Right lobe of liver (tissue), 6 donors: ENCODE results near the gene TNS1. TPM values are rescaled to one million over a fixed set of nuclear protein-coding genes. Genes with fewer than 3 reads are reported as not detected.

Experiments used
- ATAC-seq, 4 donors: fragments of 200-7000 bp; cut with Tn5 transposase; one replicate each; pipeline ENCODE4 v1.9.1; 2020; ENCODE audit warnings: mild to moderate bottlenecking in 4 of 4, moderate library complexity in 4 of 4
- DNase-seq, 3 donors: peaks; one replicate each; pipeline ENCODE4 v3.0.0-alpha.2; 2020
- H3K27ac ChIP-seq, 3 donors: fragments of 200-600 bp; one replicate each; pipeline ENCODE4 v1.8.0; 2022
- H3K27me3 ChIP-seq, 2 donors: fragments of 200-600 bp; one replicate each; pipeline ENCODE4 v1.8.0; 2022
- H3K36me3 ChIP-seq, 4 donors: fragments of 200-600 bp; sonication (generic) in 1 of 4; one replicate each; pipeline versions ENCODE4 v1.5.1 to v1.8.0; 2017 to 2022; ENCODE audit warnings: control low read depth in 1 of 4
- H3K4me1 ChIP-seq, 4 donors: fragments of 200-600 bp; sonication (generic) in 1 of 4; one replicate each; pipeline versions ENCODE4 v1.5.1 to v1.8.0; 2017 to 2022; ENCODE audit warnings: control low read depth in 1 of 4
- H3K4me3 ChIP-seq, 3 donors: fragments of 200-600 bp; one replicate each; pipeline ENCODE4 v1.8.0; 2022
- H3K9me3 ChIP-seq, 4 donors: fragments of 200-600 bp; sonication (generic) in 1 of 4; one replicate each; pipeline versions ENCODE4 v1.5.1 to v1.8.0; 2017 to 2022; ENCODE audit warnings: control low read depth in 1 of 4
- POLR2A ChIP-seq: fragments of 450-650 bp; IDR thresholded peaks from one replicate; pipeline ENCODE4 v1.6.1; 2017; ENCODE audit warnings: antibody characterized with exemption, mild to moderate bottlenecking
- WGBS: methylation state at CpG from one replicate; pipeline ENCODE4 v1.1.6; 2018; ENCODE audit warnings: low coverage, low lambda C conversion rate; ENCODE audit not compliant: insufficient coverage; ENCODE audit errors: missing lambda C conversion rate; 5-methylcytosine and 5-hydroxymethylcytosine counted together
- intact Hi-C, 2 donors: fragments of 100-400 bp; cut with DNase I; formaldehyde crosslinking; loops; one replicate each; pipeline versions ENCODE4 v1.11.2 to v1.14.1; 2022
- total RNA-seq, 6 experiments: library from RNA; depleted of rRNA in 2 of 6; stranded (reverse); fragments of >200 nt in 2 of 6; fragmentation: NEBNext Ultra II Directional in 3 of 6; extraction: Animal tissue kit (Norgen Biotek cat#: 25700) in 3 of 6; gene quantifications; one replicate each; pipeline versions ENCODE4 v1.1.0 to v1.2.4, GENCODE V29; 2016 to 2023
- TF ChIP-seq, protein P1 (sequence below), 4 donors: fragments of 200-600 bp in 3 of 4; fragments of 450-650 bp in 1 of 4; IDR thresholded peaks; one replicate each; pipeline versions ENCODE4 v1.5.1 to v1.8.0; 2016 to 2022; ENCODE audit warnings: antibody characterized with exemption in 4 of 4, mild to moderate bottlenecking in 2 of 4
- donor health status: DM: no; HTN: yes; CAD: no.
- donor health status: DM: no; HTN: no; CAD: no.
- donor health status: DM: no; HTN: no; CAD: no.
- donor health status: DM: no; HTN: yes; CAD: no.
- donor health status: DM: no; HTN: yes; CAD: no.

TNS1 gene
- total RNA-seq, 6 experiments from 2014 or later = 68.4 to 209 (median 99.2) TPM

DNA sequence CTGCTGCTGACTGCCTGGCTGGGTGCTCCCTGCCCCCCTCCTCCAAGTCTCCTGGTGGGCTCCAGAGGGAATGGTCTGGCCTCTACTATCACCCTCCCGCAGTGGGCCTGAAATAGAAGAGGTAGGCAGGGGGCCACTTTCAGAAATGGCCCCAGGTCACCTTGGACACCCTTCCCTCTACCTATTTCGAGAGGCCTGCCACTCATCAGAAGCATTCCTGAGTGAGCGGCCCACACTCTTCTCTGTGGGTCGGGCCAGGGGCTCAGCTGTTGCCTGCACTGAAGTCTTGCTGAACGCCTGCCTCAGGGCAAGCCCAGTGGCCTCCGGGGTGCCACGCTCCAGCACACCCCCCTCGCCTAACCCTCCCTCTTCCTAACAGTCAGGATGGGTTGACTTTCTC, 124.9 kb downstream of the TNS1 start:
- no peaks in the 10 kb centered on the region for H3K9me3 ChIP-seq
- DNase-seq = no peak
- TF ChIP-seq, protein P1, sequence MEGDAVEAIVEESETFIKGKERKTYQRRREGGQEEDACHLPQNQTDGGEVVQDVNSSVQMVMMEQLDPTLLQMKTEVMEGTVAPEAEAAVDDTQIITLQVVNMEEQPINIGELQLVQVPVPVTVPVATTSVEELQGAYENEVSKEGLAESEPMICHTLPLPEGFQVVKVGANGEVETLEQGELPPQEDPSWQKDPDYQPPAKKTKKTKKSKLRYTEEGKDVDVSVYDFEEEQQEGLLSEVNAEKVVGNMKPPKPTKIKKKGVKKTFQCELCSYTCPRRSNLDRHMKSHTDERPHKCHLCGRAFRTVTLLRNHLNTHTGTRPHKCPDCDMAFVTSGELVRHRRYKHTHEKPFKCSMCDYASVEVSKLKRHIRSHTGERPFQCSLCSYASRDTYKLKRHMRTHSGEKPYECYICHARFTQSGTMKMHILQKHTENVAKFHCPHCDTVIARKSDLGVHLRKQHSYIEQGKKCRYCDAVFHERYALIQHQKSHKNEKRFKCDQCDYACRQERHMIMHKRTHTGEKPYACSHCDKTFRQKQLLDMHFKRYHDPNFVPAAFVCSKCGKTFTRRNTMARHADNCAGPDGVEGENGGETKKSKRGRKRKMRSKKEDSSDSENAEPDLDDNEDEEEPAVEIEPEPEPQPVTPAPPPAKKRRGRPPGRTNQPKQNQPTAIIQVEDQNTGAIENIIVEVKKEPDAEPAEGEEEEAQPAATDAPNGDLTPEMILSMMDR (IDR thresholded peaks at IDR 0.05) = no peak
- no peak for TF ChIP-seq POLR2A
- intact Hi-C loops = loop anchor here in 1 of 2 donors (10.0 kb wide), 1 partner anchor 73 kb away; no protein-coding TSS in a partner anchor
- ATAC-seq = peak in 2 of 4 donors; percentile 11 to 12
- no peak overlapping the region for H3K4me3 ChIP-seq
- H3K4me1 ChIP-seq = no peaks in the 10 kb centered on the region
- H3K27ac ChIP-seq = no peak overlapping the region
- peaks cover 18 to 87% (median 54%) of the 10 kb centered on the region in 4 donors for H3K36me3 ChIP-seq
- WGBS = 100% methylated on average over 1 of the region's 8 CpGs
- H3K27me3 ChIP-seq = no peaks in the 10 kb centered on the region

- no peak for TF ChIP-seq POLR2A
- TF ChIP-seq, protein P1 (IDR thresholded peaks at IDR 0.05) = no peak
- no CpG with 5 or more reads among the region's 4 CpGs for WGBS
- no peak overlapping the region for H3K27ac ChIP-seq
- no peak for ATAC-seq
- H3K4me1 ChIP-seq = no peaks in the 10 kb centered on the region
- no peaks in the 10 kb centered on the region for H3K9me3 ChIP-seq
- intact Hi-C loops = loop anchor here in 1 of 2 donors (10.0 kb wide), 1 partner anchor 71 kb away; no protein-coding TSS in a partner anchor
- no peak overlapping the region for H3K4me3 ChIP-seq
- DNase-seq = no peak
- no peaks in the 10 kb centered on the region for H3K27me3 ChIP-seq
- H3K36me3 ChIP-seq = peaks cover 15 to 86% (median 44%) of the 10 kb centered on the region in 4 donors
Measured at GRCh38 chr2:217876253-217876570, 126.6 kb downstream of the TNS1 start.

GRCh38 chr2:217875556-217876252, 127.1 kb downstream of the TNS1 start:
- H3K9me3 ChIP-seq = no peaks in the 10 kb centered on the region
- no peak overlapping the region for H3K4me3 ChIP-seq
- no CpG with 5 or more reads among the region's 4 CpGs for WGBS
- no peak for TF ChIP-seq POLR2A
- TF ChIP-seq, protein P1 (IDR thresholded peaks at IDR 0.05) = no peak
- ATAC-seq = no peak
- intact Hi-C loops = loop anchor here in 1 of 2 donors (10.0 kb wide), 1 partner anchor 71 kb away; no protein-coding TSS in a partner anchor
- no peak for DNase-seq
- H3K27ac ChIP-seq = no peak overlapping the region
- H3K4me1 ChIP-seq = no peaks in the 10 kb centered on the region
- peaks cover 10 to 86% (median 42%) of the 10 kb centered on the region in 4 donors for H3K36me3 ChIP-seq
- no peaks in the 10 kb centered on the region for H3K27me3 ChIP-seq

DNA sequence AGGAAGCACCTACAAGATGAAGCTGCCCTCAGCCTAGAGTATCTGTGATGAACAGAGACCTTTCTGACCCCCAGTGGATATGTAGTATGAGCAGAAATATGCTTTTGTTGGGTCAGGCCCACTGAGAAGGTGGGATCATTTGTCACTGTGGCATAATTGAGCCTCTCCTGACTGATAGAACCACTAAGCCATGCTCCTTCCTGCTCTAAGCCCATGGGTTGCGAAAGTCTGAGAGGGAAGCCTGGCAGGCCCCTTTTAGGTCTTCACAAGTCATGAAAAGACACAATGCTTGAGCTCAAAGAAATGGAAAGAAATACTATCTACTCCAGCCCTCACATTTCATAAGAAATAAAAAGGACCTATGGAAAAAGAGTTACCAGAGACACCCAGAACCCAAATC, 127.7 kb downstream of the TNS1 start:
- ATAC-seq = no peak
- no peak for DNase-seq
- TF ChIP-seq, protein P1 (IDR thresholded peaks at IDR 0.05) = no peak
- TF ChIP-seq POLR2A = no peak
- Histone ChIP-seq H3K27ac (no peak overlapping the region), H3K4me1 (no peaks in the 10 kb centered on the region), H3K27me3 (no peaks in the 10 kb centered on the region), H3K4me3 (no peak overlapping the region), H3K36me3 (peaks cover 8 to 86% (median 38%) of the 10 kb centered on the region in 4 donors), H3K9me3 (no peaks in the 10 kb centered on the region)
- intact Hi-C loops = loop anchor here in 1 of 2 donors (10.0 kb wide), 1 partner anchor 70 kb away; no protein-coding TSS in a partner anchor
- 75% methylated on average over 1 of the region's 1 CpG for WGBS
